ENCODE measurements around the gene CCNH. TPM values are rescaled to one million over a fixed set of nuclear protein-coding genes. Genes with fewer than 3 reads are reported as not detected.

Gene CCNH
- total and polyA plus RNA-seq, 8 donors: 16.9 to 29.7 (median 21.8) TPM

GRCh38 chr5:87347841-87348240 is 64.9 kb downstream of the CCNH start:
- TF ChIP-seq CTCF (IDR thresholded peaks at IDR 0.05): no peak
- intact Hi-C loops (cut with DNase I): no loop called here
- Histone ChIP-seq H3K4me3 (no peak overlapping the region), H3K36me3 (no peaks in the 10 kb centered on the region), H3K4me1 (no peaks in the 10 kb centered on the region), H3K27me3 (no peaks in the 10 kb centered on the region), H3K27ac (no peak overlapping the region), H3K9me3 (no peaks in the 10 kb centered on the region)
- DNase-seq (no peak), FAIRE-seq (no peak), ATAC-seq (no peak)

- FAIRE-seq: peak; percentile 69
These were observed 65.5 kb downstream of the CCNH start for GRCh38 chr5:87347272-87347671.

More at GRCh38 chr5:87347272-87347671, 65.5 kb downstream of the CCNH start:
- ATAC-seq: no peak
- Histone ChIP-seq H3K9me3 (no peaks in the 10 kb centered on the region), H3K36me3 (no peaks in the 10 kb centered on the region), H3K27ac (no peak overlapping the region), H3K27me3 (no peaks in the 10 kb centered on the region), H3K4me1 (no peaks in the 10 kb centered on the region), H3K4me3 (no peak overlapping the region)
- WGBS, 2 donors: 95 to 97% methylated on average over 1 of the region's 1 CpG
- intact Hi-C loops (cut with DNase I): no loop called here
- TF ChIP-seq CTCF (IDR thresholded peaks at IDR 0.05): no peak
- DNase-seq: no peak

Other genes with a start within 250 kb of the CCNH start
- gene RASA1, start 145.0 kb downstream of the CCNH start, total RNA-seq: 10 to 100 TPM in 3 of 6 donors, 1 to 10 TPM in 3; 7.4 to 17.7 (median 9.9) TPM
- 10 to 100 TPM in 1 of 2 donors, 1 to 10 TPM in 1; 5.2 to 11.4 TPM for gene RASA1, start 145.0 kb downstream of the CCNH start, polyA plus RNA-seq